HG03571 (cell line): ENCODE data around the gene MBNL2.
"Not testable (repeated sequence)": the region's sequence is repeated elsewhere in the genome, so short reads cannot be mapped to it uniquely, and the experiment has no call there.

Experiments
- ATAC-seq: cut with Tn5 transposase; IDR thresholded peaks from one replicate; pipeline ENCODE4 v1.9.1; 2021; ENCODE audit not compliant: unreplicated experiment

MBNL2 gene

GRCh38 chr13:97341135-97341534, 119.0 kb downstream of the MBNL2 start:
- no peak for ATAC-seq

- ATAC-seq, result no peak
Measured at GRCh38 chr13:97342136-97342535, 120.0 kb downstream of the MBNL2 start.

GRCh38 chr13:97342936-97343335, 120.8 kb downstream of the MBNL2 start:
- no peak for ATAC-seq

- ATAC-seq, result peak; percentile 62
Measured at GRCh38 chr13:97344265-97345175, 122.4 kb downstream of the MBNL2 start.

- ATAC-seq, result no peak
Measured at GRCh38 chr13:97346097-97346496, 124.0 kb downstream of the MBNL2 start.

- no peak for ATAC-seq
Measured at GRCh38 chr13:97346561-97347254, 124.6 kb downstream of the MBNL2 start.

- no peak for ATAC-seq
Measured at GRCh38 chr13:97347255-97347932, 125.3 kb downstream of the MBNL2 start.

- no peak for ATAC-seq
Measured at GRCh38 chr13:97348569-97349100, 126.5 kb downstream of the MBNL2 start.

GRCh38 chr13:97352012-97352411, 129.9 kb downstream of the MBNL2 start:
- not testable (repeated sequence) for ATAC-seq

- ATAC-seq, result no peak
Measured at GRCh38 chr13:97352815-97353214, 130.7 kb downstream of the MBNL2 start.

GRCh38 chr13:97353927-97354675, 132.0 kb downstream of the MBNL2 start:
- no peak for ATAC-seq

GRCh38 chr13:97354808-97355207, 132.7 kb downstream of the MBNL2 start:
- ATAC-seq, result no peak

GRCh38 chr13:97356592-97356991, 134.5 kb downstream of the MBNL2 start:
- no peak for ATAC-seq

- ATAC-seq, result peak; percentile 88
Measured at GRCh38 chr13:97359181-97360057, 137.3 kb downstream of the MBNL2 start.

GRCh38 chr13:97360610-97361009, 138.5 kb downstream of the MBNL2 start:
- no peak for ATAC-seq

- no peak for ATAC-seq
Measured at GRCh38 chr13:97364031-97364430, 141.9 kb downstream of the MBNL2 start.

GRCh38 chr13:97364827-97365226, 142.7 kb downstream of the MBNL2 start:
- no peak for ATAC-seq

GRCh38 chr13:97366172-97366688, 144.1 kb downstream of the MBNL2 start:
- ATAC-seq, result no peak

GRCh38 chr13:97367016-97367822, 145.1 kb downstream of the MBNL2 start:
- ATAC-seq, result peak; percentile 55
